Urothelium cell line (cell line): ENCODE measurements around the gene CEP70.
"Not testable (repeated sequence)": the region's sequence is repeated elsewhere in the genome, so short reads cannot be mapped to it uniquely, and the experiment has no call there.

Experiments
- DNase-seq: peaks from one replicate; pipeline ENCODE4 v3.0.0; 2011; ENCODE audit warnings: low spot score, mixed read lengths
- FAIRE-seq: peaks from 2 replicates; lab custom pipeline; 2011; peaks lifted over from hg19 to GRCh38; lab: Jason Lieb, UNC

Gene CEP70

GRCh38 chr3:138594150-138594934, at the start of gene CEP70:
TSS of gene CEP70 (minus strand) at chr3:138594260. CDS start at chr3:138572927, 21,333 bp downstream.
- DNase-seq (peak; percentile 92), FAIRE-seq (peak; percentile 90)

- DNase-seq (no peak), FAIRE-seq (no peak)
Observed at GRCh38 chr3:138642927-138643253, 48.8 kb upstream of the CEP70 start.

DNA sequence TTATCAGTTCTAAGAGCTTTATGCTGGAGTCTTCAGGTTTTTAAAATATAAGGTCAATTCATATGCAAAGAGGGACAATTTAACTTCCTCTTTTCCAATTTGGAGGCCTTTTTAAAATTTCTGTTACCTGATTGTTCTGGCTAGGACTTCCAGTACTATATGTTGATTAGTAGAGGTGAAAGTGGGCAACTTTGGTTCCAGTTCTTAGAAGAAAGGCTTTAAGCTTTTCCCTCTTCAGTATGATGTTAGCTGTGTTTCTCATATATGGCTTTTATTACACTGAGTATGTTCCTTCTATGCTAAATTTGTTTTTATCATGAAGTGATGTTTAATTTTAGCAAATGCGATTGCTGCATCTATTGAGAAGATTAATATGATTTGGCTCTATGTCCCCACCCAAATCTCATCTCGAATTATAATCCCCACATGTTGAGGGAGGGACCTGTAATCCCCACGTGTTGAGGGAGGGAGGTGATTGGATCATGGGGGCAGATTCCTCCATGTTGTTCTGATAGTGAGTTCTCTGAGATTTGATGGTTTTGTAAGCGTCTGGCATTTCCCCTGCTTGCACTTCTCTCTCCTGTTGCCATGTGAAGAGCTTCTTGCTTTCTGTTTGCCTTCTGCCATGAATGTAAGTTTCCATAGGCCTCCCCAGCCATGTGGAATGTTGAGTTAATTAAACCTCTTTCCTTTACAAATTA, 48.3 kb upstream of the CEP70 start:
- DNase-seq, result no peak
- FAIRE-seq, result no peak

DNA sequence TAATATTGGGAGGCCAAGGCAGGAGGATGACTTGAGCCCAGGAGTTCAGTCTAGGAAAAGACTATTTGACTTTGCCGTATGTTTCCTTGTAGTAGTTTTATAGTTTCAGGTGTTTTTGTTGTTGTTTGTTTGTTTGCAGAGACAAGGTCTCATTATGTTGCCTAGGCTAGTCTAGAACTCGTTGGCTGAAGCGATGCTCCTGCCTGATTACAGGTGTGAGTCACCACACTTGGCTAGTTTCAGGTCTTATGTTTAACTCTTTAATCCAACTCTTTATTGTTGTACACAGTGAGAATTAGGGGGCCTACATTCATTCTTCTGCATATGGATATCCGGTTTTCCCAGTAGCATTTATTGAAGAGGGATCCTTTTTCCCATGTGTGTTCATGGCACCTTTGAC, 46.5 kb upstream of the CEP70 start:
- FAIRE-seq, result no peak
- no peak for DNase-seq

GRCh38 chr3:138638641-138639040, 44.6 kb upstream of the CEP70 start:
- FAIRE-seq (no peak), DNase-seq (no peak)

DNA sequence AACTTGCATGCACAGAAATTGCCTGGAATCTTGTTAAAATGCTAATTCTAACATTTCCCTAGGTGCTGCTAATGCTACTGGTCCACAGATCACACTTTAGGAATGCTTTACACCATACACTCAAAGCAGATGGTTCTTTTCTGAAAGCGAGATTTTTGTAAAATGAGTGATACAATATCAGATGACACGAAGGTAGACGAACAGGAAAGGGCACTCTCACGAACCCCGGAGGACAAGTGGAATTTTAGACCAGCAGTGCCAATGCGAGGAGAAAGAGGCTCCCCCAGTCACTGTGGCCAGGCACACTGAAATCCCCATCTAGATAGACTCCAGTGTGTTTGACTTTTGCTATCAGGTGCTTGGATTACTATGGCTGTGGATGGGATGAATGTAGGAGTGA, 35.5 kb upstream of the CEP70 start:
- FAIRE-seq, result no peak

DNA sequence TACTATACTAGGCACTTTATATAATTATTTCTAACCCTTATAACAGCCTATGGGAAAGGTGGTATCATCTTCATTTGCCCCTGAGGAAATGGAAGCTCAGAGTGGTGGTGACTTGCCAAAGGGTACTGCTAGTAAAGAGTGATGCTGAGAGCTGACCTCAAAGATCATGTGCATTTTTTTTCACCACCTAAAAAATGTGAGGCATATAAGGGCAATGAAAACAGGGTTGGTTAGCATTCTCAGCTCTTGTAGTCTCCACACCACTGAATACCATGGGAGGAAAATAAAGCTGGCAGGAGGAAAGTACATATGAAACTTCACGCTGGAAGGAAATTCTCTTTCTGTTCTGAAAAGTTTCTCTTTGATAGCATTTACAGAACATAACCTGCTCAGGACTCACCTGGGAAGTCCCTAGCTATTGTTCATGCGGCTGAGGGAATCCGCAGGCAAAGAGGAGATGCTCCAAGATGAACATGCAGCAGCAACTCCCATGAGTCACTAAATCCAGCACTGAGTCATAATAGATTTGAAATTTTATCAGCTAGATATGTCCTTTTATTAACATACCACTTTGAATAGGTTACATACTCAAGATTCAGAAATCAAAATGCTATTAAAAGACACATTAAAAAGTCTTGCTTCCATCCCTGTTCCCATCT, 31.8 kb upstream of the CEP70 start:
- FAIRE-seq (no peak), DNase-seq (peak; percentile 14)

More for the DNA sequence above, 35.5 kb upstream of the CEP70 start:
- no peak for DNase-seq

GRCh38 chr3:138624518-138624917, 30.5 kb upstream of the CEP70 start:
- no peak for FAIRE-seq

DNA sequence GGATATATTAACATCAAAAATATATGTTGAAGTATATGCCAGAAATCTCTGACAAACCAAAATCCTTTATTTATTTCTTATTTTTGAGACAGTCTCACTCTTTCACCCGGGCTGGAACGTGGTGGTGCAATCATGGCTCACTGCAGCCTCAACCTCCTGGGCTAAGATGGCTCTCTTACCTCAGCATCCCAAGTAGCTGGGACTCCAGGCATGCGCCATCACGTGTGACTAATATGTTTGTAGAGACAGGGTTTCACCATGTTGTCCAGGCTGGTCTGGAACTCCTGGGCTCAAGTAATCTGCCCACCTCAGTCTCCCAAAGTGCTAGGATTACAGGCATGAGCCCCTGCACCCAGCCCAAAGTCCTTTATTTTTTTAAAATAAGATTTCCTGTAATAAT, 26.4 kb upstream of the CEP70 start:
- DNase-seq, result no peak
- no peak for FAIRE-seq

More at GRCh38 chr3:138624518-138624917, 30.5 kb upstream of the CEP70 start:
- DNase-seq, result no peak

GRCh38 chr3:138615462-138615861, 21.4 kb upstream of the CEP70 start:
- FAIRE-seq (no peak), DNase-seq (no peak)

DNA sequence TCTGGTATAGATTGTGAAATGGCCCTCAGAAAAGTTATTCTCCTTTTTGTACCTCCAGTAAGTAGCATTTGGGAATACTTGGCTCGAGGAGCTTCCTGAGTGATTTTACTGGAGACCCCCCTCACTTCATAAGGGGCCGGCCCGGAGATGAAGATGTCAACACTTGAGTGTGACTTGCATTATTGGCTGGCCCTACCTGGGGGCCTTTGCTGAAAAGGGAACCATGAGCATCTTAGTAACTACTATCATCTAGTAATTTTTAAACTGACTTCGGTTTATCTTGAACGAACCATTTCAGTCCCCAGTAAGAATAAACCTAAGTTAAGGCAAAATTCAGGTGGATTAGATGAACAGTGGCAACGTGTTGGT, 15.8 kb upstream of the CEP70 start:
- FAIRE-seq (no peak), DNase-seq (no peak)

- peak; percentile 65 for DNase-seq
- no peak for FAIRE-seq
Observed at GRCh38 chr3:138608322-138609135, 14.5 kb upstream of the CEP70 start, which contains the start of gene FAIM. TSS of gene FAIM (plus strand) at chr3:138608771. CDS start at chr3:138619727, 10,956 bp downstream.

DNA sequence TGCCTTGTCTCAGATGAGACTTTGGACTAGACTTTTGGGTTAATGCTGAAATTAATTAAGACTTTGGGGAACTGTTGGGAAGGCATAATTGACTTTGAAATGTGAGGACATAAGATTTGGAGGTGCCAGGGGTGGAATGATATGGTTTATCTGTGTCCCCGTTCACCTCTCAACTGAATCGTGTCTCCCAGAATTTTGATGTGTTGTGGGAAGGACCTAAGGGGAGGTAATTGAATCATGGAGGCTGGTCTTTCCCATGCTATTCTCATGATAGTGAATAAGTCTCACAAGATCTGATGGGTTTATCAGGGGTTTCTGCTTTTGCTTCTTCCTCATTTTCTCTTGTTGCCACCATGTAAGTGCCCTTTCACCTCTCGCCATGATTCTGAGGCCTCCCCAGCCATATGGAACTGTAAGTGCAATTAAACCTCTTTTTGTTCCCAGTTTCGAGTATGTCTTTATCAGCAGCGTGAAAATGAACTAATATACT, 10.1 kb upstream of the CEP70 start:
- not testable (repeated sequence) for DNase-seq, FAIRE-seq

GRCh38 chr3:138601661-138602060, 7.6 kb upstream of the CEP70 start:
- FAIRE-seq, DNase-seq: not testable (repeated sequence)

DNA sequence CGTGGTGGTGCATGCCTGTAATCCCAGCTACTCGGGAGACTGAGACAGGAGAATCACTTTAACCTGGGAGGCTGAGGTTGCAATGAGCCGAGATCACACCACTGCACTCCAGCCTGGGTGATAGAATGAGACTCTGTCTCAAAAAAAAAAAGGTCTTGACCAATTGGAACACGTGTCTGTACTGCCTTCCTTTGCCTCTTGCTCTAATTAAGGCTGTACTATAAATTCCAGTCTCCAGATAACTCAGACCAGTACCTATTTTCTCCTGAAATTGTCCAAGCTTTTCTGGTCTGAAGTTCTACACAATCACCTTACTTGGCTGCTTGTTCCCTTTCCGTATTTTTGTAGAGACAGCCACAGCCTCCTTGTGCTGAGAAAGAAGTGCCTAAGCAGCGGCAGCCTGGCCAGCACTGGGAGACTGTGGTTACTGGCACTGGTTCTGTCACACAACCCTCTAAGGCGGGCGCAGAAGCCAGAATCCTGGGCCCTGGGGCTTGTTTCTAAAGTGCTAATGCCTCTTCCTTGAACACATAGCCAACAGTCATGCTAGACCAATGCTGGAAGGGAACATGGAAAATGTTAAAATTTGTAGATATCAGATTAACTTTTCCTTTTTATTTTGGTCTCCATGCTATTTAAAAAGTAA, 6.2 kb upstream of the CEP70 start:
- no peak for FAIRE-seq
- DNase-seq, result no peak

DNA sequence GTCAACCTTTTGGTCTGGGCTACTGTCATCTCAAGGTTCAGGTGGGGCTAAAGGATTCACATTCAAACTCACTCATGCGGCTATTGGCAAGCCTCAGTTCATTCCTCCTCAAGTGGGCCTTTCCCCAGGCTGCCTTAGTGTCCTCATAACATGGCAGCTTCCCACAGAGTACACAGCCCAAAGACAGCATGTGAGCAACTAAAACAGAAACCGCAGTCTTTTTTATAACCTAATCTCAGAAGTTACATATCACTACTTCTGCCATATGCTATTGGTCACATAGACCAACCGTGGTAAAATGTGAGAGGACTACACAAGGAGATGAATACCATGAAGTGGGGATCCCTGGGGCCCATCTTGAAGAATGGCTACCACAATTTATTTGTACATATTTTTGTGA, 4.5 kb upstream of the CEP70 start:
- FAIRE-seq, result no peak
- DNase-seq, result no peak

DNA sequence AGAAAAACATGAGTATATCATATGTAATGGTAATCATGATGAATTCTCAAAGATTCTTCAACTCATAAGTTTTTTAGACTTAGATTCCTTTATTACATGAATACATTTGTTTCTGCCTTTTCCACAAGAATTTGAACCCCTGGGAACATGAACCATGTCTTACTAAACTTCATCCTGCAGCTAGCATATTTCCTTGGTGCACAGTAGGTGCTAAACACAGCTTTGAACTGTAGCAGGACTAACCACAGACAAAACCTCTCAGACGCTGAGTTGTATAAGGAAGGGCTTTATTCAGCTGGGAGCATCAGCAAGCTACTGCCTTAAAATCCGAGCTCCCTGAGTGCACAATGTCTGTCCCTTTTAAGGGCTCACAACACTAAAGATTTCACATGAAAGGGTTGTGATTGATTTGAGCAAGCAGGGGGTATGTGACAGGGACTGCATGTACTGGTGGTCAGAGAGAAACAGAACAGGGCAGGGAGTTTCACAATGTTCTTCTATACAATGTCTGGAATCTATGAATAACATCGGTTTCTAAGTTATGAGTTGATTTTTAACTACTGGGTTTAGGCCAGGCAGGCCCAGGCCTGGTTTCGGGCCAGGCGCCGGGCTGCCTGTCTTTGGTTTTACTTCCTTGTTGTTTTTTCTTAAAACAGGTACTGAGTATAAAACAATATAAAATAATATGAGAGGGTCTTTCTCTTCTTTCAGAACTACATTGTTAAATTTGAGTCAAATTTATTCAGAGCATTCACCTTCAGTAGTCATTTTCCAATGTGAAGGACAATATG, 3.3 kb upstream of the CEP70 start:
- DNase-seq, FAIRE-seq: not testable (repeated sequence)

DNA sequence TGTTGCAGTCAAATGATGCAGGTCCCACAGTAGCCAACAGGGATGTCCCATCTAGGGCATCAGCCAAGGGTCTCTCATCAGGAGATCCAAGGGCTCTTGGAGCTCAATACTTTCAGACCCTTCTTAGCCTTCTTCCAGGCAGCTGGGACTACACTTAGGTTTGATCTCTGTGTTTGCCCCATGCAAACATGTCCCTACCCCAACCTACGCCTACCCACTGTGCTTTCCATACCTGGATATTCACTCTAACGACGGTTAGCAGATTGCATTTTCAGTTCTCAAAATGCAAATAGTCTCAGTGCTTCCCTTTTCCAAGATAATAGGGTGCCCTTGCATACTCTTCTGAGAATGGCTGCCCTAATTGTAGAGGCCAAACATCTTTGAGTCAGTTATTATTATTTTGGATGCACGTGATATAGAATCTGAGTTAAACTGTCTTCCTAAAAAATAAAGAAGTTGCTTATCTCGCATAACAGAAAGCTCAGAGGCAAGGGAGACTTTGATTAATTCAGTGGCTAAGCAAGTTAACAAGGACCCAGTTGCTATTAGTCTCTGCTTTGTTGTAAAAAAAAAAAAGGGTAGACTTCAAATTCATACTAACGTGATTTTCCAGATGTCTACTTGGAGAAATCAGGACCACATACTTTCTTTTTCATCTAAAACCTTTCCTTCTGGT, 1.0 kb upstream of the CEP70 start:
- no peak for FAIRE-seq
- no peak for DNase-seq
